ENCODE measurements around the gene CRYBG1.

DNA sequence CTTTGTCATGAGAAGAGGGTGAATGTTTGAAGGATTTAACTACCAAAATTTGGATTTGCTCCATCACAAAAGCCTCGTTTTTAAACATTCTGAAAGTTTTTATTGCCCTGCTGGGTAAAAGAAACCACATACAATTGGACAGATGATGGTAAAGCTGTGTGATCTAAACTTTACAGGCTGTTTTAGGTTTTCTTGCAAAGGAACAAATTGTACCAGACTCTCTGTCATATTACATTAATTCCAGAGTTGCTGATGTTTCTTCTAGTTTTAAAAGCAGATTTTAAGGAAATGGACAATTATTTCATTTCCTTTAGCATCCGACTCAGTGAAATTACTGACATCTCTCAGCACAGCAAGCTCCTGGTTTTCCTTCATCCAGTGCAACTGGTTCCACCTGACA, 53.2 kb downstream of the CRYBG1 start:
- TF ChIP-seq POLR2A (IDR thresholded peaks at IDR 0.05) = no peak
- TF ChIP-seq, protein P1, sequence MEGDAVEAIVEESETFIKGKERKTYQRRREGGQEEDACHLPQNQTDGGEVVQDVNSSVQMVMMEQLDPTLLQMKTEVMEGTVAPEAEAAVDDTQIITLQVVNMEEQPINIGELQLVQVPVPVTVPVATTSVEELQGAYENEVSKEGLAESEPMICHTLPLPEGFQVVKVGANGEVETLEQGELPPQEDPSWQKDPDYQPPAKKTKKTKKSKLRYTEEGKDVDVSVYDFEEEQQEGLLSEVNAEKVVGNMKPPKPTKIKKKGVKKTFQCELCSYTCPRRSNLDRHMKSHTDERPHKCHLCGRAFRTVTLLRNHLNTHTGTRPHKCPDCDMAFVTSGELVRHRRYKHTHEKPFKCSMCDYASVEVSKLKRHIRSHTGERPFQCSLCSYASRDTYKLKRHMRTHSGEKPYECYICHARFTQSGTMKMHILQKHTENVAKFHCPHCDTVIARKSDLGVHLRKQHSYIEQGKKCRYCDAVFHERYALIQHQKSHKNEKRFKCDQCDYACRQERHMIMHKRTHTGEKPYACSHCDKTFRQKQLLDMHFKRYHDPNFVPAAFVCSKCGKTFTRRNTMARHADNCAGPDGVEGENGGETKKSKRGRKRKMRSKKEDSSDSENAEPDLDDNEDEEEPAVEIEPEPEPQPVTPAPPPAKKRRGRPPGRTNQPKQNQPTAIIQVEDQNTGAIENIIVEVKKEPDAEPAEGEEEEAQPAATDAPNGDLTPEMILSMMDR (IDR thresholded peaks at IDR 0.05) = no peak

Data from lower leg skin (tissue), 3 donors.